Heart left ventricle (tissue), 13 donors: ENCODE measurements around the gene CALM3.

Source experiments
- CTCF ChIP-seq, 12 donors: fragments of 200-600 bp; sonication (generic) in 4 of 12; IDR thresholded peaks; one replicate each; pipeline versions ENCODE4 v1.5.0 to v1.8.0; 2018 to 2022; ENCODE audit warnings: antibody characterized with exemption in 12 of 12, mild to moderate bottlenecking in 5 of 12
- POLR2A ChIP-seq, 2 donors: fragments of 450-650 bp; IDR thresholded peaks; one replicate each; pipeline ENCODE4 v1.6.1; 2017; ENCODE audit warnings: antibody characterized with exemption in 2 of 2, mild to moderate bottlenecking in 2 of 2, moderate library complexity in 2 of 2
- donor health status: ischemic (EF 13 %, LVEDD 7.1; RV severe dilation, severe dysfunction).
- donor health status: DM: no; HTN: yes; CAD: no.
- donor health status: DM: no; HTN: no; CAD: no.
- donor health status: ischemic (EF 25% LVEDD 6.9; RV normal size, moderate dysfunction).
- donor health status: ischemic (EF 25% LVEDD 5.7; RV mildly dilated, moderate dysfunction).
- donor health status: ischemic (EF 35%, LVEDD 5.7; RV mildly dilated, moderate dysfunction).
- donor health status: nonischemic (EF 11% LVEDD 7.7; RV severe dilation, severe dysfunction).
- donor health status: DM: yes; HTN: yes; CAD: no.
- donor health status: PGD.
- donor health status: ischemic (EF 29% LVEDD 5.4; RV normal size, mild dysfunction).
- donor health status: nonischemic (EF 23%, LVEDD 6.1; RV moderate dilation, normal function).

GRCh38 chr19:46599716-46600373, 1.3 kb upstream of the CALM3 start:
- TF ChIP-seq POLR2A (IDR thresholded peaks at IDR 0.05) (no peak), CTCF (IDR thresholded peaks at IDR 0.05) (no peak)
